ENCODE results near the gene TP53. TPM values are rescaled to one million over a fixed set of nuclear protein-coding genes. Genes with fewer than 3 reads are reported as not detected.
A peak's percentile ranks its signal among the peaks of the same experiment; 100 is the strongest.
"Not testable (repeated sequence)": the region's sequence is repeated elsewhere in the genome, so short reads cannot be mapped to it uniquely, and the experiment has no call there.

The TP53 gene
- polyA plus RNA-seq, 10 donors = 32.7 to 50.7 (median 37.4) TPM

DNA sequence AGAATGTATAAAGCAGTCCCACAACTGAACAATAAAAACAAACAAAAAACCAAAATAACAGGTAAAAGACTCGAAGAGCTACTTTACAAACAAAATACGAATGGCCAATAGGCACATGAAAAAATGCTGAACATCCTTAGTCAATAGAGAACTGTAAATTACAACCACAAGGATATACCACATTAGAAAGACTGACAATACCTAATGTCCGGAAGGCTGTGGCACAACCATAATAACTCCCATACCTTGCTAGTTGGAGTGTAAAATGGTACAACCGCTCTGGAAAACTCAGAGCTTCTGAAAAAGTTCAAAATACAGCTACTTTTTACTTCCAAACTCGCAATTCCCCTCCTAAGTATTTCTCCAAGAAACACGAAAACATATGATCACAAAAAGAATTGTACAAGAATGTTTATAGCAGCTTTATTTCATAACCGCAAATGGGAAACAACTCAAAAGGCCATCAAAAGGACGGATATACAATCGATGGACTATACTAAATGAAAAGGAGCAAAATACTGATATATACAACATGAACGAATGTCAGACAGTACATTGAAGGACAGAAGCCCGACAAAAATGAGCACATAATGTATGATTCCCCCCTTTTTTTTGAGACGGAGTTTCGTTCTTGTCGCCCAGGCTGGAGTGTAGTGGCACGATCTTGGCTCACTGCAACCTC, 2.3 kb downstream of the TP53 start:
- DNase-seq = no peak

DNA sequence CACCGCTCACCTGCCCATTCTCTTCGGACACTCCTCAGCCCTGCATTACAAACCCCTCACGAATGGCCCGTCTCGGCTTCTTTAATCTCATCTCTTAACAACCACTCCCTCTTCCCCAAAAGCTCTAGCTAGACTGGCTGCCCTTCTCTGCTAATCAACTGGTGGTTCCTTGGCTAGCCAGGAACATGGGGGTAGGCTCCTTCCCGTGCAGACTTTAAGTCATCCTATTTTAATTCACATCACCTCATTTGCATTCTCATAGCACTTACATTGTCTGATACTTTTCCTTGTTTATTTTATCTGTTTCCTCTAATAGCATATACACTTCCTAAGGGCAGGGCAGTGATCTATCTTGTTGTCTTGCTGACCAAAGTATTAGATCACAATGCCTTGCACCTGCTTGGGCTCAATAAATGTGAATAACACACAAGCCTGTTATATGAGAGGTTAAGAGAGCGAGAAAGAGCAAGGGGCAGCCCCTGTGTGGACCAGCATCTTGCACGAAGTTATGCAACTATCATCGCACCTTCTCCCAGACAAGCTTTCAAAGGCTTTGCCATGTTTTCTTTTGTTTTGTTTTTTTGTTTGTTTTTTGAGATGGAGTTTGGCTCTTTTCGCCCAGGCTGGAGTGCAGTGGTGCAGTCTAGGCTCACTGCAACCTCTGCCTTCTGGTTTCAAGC, 9.8 kb downstream of the TP53 start:
- DNase-seq = no peak

DNA sequence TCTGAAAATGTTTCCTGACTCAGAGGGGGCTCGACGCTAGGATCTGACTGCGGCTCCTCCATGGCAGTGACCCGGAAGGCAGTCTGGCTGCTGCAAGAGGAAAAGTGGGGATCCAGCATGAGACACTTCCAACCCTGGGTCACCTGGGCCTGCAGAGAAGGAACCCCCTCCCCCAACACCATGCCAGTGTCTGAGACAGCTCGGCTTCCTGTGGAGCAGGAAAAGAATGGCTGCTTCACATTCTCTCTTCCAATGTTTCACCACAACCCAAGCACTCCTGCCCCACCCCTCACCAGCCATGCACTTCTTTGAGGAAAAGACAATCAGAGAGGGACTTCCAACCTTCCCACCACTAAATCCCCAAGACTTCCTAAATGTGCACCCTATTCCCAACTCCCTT, 10.8 kb downstream of the TP53 start:
- DNase-seq = no peak

DNA sequence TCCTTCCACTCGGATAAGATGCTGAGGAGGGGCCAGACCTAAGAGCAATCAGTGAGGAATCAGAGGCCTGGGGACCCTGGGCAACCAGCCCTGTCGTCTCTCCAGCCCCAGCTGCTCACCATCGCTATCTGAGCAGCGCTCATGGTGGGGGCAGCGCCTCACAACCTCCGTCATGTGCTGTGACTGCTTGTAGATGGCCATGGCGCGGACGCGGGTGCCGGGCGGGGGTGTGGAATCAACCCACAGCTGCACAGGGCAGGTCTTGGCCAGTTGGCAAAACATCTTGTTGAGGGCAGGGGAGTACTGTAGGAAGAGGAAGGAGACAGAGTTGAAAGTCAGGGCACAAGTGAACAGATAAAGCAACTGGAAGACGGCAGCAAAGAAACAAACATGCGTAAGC, 12.4 kb downstream of the TP53 start:
- DNase-seq = no peak

DNA sequence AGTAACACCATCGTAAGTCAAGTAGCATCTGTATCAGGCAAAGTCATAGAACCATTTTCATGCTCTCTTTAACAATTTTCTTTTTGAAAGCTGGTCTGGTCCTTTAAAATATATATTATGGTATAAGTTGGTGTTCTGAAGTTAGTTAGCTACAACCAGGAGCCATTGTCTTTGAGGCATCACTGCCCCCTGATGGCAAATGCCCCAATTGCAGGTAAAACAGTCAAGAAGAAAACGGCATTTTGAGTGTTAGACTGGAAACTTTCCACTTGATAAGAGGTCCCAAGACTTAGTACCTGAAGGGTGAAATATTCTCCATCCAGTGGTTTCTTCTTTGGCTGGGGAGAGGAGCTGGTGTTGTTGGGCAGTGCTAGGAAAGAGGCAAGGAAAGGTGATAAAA, 14.1 kb downstream of the TP53 start:
- no peak for DNase-seq

DNA sequence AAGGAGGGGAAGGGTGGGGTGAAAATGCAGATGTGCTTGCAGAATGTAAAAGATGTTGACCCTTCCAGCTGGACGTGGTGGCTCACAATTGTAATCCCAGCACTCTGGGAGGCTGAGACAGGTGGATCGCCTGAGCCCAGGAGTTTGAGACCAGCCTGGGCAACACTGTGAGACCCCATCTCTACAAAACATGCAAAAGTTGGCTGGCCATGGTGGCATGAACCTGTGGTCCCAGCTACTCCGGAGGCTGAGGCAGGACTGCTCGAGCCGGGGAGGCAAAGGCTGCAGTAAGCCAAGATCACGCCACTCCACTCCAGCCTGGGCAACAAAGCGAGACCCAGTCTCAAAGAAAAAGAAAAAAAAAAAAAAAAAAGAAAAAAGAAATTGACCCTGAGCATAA, 18.8 kb downstream of the TP53 start:
- DNase-seq = no peak

DNA sequence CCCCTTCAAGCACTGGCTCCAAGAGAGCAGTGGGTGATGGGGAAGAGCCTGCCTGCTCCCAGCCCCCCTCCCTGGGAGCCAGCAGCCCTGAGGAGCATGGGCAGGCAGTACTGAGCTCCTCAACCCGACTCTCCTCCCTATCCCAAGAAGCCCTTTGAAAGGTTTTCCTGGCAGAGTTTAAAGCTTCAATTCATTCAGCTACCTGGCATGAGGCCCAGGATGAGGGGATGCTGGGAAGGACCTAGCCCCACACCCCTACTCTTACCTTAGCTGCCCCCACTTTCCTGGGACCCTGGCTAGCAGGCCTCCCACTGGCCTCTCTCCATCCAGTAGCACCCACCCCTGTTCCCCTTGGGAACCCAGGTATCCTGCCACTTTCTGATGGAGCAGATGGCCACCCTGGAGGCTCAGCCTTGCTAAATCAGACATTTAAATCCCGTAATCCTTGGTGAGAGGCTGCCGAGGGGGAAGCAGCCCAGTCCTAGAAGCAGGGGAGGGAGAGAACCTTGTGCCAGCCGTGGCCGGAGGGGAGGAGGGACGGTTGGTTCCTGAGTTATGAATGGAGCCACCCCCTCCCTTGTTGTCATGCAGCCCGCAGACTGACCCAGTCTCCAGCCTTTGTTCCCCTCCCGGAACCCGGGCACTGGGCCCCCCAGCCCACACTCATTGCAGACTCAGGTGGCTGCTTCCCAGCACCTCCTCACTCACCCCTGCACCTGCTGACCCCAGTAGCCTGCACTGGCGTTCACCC, 19.5 kb downstream of the TP53 start:
- DNase-seq = no peak

DNA sequence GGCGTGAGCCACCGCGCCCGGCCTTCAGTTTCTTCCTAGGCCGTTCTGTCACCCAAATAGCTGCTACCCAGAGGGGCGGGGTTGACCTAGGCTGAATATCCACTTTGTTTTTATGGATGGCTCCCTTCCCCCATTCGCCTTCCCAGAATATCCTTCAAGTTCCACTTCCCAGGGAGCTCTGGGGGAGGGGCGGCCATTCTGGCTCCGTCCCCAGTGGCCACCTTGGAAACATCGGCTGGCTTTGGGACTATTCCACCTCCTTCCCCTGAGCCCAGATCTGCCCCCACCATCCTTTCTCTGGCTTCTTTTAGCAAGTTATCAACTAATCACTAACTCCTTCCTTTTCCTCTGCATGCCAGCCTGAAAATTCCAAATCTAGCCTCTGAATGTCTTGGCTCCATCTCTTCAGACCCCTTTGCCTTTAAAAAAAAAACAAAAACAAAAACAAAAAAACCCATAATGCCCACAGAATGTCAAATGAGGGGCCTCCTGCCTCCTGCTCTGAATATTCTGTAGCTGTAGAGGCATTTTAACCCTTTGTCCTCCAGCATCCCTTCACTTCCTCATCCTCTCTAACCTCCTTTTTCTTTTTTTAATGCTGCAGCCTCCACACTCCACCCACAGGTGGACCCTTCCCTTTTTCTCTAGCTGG, 30.2 kb downstream of the TP53 start:
- DNase-seq = peak in 1 of 3 donors; percentile 47

DNA sequence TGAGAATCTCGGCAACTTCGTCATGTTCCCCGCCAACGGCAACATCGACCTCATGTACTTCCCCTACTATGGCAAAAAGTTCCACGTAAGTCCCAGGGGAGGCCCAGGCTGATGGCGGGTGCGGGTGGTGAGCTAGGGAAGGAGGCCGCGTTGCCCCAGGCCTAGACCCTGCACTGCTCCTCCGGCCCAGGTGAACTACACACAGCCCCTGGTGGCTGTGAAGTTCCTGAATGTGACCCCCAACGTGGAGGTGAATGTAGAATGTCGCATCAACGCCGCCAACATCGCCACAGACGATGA, 31.8 kb downstream of the TP53 start:
- DNase-seq = no peak

DNA sequence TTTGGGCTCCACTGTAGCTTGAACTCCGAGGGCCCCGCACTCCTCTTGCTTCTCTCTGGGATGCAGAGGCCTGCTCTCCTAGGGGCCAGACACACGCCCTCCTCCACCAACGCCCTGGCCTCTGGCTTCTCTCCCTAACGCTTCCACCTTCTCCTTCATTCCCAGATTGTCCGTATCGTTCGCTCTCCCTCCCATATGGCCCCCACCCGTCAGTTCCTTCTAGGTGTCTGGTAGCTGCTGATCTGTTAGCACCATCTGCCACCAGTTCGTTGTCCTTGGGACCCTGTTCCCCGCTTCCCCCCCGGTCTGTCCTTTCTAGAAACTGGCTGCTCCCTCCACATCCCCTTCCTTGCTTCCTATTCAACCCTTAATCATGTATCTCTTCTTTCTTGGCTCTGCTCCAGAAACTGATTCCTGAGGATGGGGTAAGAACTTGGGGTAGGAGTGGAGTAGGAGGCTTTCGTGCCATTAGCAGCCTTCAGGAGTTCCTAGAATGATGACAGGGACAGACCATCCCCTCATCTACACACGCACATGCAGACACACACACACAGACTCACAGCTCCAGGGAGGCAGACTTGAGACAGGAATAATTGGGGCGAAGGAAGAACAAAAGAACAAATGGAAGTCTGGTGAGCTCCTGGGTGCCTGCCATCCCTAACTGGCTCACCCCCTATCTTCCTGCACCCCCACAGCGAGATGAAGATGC, 32.3 kb downstream of the TP53 start:
- DNase-seq = no peak

DNA sequence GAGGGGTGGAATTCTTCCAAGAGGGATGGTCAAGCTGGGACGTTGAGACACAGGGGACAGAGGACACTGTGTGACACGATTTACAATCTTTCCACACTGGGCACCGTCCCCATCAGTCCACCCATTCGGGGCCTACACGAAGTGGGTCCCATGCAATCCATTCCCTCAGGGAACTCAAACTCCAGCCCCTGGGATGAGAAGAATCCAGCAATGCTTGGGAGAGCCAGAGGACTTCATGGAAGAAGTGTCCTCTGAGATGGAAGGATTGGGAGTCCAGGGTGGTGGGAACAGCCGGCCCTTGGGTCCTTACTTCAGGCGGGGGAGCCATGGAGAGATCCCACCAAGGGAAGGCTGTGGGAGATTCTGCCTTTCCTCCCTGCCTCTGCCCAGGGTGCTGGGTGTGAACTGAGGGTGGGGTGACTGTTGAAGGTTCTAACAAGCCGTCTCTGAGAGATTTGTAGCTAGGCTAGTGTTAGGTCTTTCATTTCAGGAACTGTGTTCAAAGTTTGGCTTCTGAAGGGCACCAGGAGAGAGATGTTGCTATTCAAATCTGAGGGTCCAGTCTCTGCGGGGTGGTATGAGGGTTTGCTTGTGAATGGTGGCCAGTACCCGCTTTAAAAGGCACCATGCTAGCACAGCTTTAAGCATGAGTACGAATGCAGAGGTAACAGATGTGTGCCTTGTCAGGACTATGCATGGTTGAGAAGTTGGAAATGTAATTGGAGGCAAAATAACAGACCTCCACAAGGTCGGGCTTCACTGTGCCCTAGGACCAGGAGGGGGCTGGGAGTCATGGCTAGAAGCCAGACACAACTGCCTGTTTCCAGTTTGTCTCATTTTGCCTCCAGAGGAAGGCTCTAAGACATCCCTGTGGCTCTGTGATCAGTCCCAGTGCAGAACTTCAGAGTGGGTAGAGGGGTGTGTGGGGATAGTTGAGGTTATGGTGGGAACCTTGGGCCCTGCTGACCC, 34.6 kb downstream of the TP53 start:
- DNase-seq = no peak

DNA sequence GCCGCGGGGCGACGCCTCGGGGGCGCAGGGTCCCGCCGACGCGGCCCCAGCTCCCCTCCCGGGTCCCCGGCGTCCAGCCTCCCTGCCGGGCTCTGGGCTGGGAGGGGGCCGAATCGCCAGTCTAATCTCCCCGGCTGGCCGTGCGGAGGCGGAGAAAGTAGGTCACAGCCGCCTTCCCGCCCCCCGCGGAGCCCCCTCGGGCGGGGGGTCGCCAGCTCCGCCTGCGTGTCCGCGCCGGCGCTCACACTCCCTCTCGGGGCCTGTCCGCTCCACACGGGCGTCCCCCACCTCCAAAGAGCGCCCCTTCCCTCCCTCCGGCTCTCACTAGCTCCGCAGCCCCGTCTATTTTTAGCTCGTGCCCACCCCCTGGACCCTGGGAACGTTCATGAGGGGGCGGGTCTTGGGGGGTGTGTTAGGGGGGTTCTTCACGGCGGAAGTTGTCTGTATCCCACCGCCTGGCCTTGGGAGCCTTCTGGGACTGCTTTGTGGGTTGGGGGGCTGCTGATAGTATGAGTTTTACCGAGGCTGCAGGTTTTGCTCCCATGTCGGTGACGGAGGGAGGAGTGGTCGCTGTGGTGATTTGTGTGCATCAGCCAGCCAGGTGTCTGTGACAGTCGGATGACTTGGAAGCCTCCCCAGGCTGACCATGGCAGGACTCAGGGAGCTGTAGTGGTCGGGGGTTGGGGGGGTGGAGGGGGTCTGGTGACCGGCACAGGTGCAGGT, 35.5 kb downstream of the TP53 start:
- peak; percentile 55 to 82 (median 70) for DNase-seq

DNA sequence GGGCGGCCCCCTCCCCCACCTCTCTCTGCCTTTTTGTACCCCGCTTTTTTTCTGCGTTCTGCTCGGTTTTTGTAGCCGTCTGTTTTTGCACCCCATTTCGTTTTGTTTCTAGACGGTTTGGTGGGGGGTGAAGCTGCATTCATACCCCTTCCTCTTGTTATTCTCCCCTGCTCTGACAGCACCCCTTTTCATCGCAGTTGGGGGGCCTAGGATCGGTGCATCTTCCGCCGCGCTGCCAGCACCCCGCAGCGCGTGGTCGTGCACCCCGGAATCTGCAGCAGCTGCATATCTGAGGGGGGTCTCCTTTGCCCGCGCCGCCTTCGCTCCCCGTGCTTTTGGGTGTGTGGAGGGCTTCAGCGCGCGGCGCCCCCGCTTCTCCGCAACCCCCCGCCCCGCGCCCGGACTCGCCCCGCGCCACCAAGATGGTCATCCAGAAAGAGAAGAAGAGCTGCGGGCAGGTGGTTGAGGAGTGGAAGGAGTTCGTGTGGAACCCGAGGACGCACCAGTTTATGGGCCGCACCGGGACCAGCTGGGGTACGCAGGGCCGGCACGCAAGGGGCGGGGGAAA, 36.1 kb downstream of the TP53 start:
- no peak for DNase-seq

DNA sequence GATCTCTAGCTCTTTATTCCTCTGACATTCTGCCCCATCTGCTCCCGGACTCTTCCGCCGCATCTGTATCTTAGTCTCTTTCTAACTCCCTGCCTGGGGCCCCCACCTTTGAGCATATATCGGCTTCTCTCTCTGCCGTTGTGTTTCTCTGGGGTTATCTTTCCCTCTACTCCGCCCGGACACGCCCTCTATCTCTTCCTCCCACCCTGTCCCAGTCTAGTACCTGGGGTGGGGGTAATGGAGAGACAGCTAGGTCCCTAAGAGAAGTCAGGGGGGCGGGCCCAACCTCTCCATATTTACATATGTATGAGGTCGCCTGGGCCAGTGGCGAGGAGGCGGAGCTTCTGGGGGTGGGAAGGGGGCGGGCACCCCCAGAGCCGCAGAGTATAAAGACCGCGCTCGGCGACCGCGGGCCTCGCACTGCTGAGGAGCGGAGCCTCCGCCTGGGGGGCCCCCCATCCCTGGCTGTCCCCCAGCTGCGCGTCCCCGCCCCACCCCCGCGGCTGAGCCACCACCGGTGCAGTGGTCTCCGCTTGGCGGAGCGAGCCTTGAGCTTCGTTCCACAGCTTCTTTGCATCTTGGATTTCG, 36.7 kb downstream of the TP53 start, which contains the start of gene ATP1B2:
Gene ATP1B2 (plus strand): TSS at position 418 of the 588 bp plus-strand sequence. CDS start 593 bp downstream, outside the sequence.
- DNase-seq = peak; percentile 65 to 92 (median 81)

DNA sequence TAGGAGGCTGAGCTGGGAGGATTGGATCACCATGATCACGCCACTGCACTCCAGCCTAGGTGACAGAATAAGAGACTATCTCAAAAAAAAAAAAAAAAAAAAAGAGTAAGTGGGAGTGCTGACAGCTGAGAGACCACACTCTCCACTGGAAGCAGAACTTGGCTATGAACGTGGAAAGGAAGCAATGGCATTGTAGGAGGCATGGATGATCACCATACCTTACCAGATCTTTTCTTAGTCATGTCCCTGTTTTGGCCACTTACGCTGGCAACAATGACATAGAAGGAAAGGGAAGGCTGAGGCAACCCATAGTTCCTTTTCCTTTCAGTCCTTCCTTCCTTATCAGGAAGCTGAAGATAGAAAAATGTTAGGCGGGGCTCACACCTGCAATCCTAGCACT, 40.3 kb downstream of the TP53 start:
- no peak for DNase-seq

DNA sequence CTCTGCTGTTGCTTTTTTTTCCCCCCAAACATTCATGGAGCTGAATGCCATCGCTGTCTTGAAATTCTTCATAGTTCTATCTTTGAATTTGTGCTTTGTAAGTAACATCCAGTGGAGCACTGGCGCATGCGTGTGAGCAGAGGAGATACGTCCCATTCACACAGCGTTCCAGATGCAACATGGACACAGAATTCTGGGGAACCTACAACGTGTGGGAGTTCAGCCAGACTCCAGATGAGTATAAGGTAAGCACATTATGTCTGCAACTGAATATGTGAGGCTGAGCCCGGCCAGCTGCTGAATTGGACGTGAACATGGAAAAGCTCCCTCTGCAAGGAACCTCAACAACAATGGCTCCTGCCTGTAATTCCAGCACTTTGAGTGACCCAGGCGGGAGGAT, 40.8 kb downstream of the TP53 start:
- DNase-seq = no peak

DNA sequence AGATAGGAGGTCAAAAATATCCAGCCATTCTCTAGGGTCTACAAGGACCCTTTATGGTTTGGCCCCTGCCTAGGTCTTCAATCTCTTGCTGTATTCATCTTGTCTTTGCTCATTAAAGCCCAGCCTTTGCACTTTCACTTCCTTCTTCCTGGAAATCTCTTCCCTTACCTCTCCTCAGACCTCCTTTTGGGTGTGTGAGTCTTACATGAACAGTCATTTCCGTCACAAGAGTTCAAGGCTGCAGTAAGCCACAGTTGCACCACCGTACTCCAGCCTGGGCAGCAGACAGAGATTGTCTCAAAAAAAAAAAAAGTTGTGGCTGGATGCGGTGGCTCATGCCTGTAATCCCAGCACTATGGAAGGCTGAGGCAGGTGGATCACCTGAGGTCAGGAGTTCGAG, 42.5 kb downstream of the TP53 start:
- DNase-seq = no peak

DNA sequence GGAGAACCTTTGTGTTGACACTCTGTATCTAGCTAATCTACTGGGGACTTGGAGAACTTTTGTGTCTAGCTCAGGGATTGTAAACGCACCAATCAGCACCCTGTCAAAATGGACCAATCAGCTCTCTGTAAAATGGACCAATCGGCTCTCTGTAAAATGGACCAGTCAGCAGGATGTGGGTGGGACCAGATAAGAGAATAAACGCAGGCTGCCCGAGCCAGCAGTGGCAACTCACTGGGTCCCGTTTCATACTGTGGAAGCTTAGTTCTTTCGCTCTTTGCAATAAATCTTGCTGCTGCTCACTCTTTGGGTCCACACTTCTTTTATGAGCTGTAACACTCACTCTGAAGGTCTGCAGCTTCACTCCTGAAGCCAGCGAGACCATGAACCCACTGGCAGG, 45.7 kb downstream of the TP53 start:
- DNase-seq = not testable (repeated sequence)

DNA sequence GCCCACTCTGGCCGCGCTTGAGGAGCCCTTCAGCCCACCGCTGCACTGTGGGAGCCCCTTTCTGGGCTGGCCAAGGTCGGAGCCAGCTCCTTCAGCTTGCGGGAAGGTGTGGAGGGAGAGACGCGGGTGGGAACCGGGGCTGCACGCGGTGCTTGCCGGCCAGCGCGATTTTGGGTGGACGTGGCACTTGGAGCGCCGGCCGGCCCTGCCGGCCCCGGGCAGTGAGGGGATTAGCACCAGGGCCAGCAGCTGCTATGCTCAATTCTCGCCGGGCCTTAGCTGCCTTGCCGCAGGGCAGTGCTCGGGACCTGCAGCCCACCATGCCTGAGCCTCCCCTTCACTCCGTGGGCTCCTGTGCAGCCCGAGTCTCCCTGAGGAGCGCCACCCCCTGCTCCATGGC, 46.5 kb downstream of the TP53 start:
- no peak for DNase-seq

Data from muscle of back (tissue), 11 donors.